WERI-Rb-1 (cell line): Measurements from ENCODE around the gene GPATCH8.
"Not testable (repeated sequence)": the region's sequence is repeated elsewhere in the genome, so short reads cannot be mapped to it uniquely, and the experiment has no call there.

ENCODE experiments used
- DNase-seq: peaks from one replicate; pipeline ENCODE4 v3.0.0-alpha.2; 2020
- H3K27ac ChIP-seq: fragments of 250-450 bp; sonication (Bioruptor Pico); 2 replicates; pipeline ENCODE4 v1.5.1; 2020; ENCODE audit warnings: mild to moderate bottlenecking, moderate library complexity
- H3K27me3 ChIP-seq: fragments of 250-450 bp; sonication (Bioruptor Pico); 2 replicates; pipeline ENCODE4 v1.5.1; 2021; ENCODE audit warnings: mild to moderate bottlenecking, low read depth, moderate library complexity; ENCODE audit not compliant: insufficient read depth, severe bottlenecking
- H3K36me3 ChIP-seq: fragments of 250-450 bp; sonication (Bioruptor Pico); 2 replicates; pipeline ENCODE4 v1.5.1; 2020; ENCODE audit warnings: mild to moderate bottlenecking, moderate library complexity
- H3K4me3 ChIP-seq: 2 replicates; pipeline ENCODE4 v1.5.1; 2011; ENCODE audit warnings: low read depth, mild to moderate bottlenecking, control low read depth, low read length
- H3K9me3 ChIP-seq: fragments of 250-450 bp; sonication (Bioruptor Pico); 2 replicates; pipeline ENCODE4 v1.5.1; 2021; ENCODE audit warnings: mild to moderate bottlenecking, moderate library complexity; ENCODE audit not compliant: severe bottlenecking
- TF ChIP-seq, protein P1 (sequence below): IDR thresholded peaks from 2 replicates; pipeline ENCODE4 v1.5.1; 2011; ENCODE audit warnings: low read depth, mild to moderate bottlenecking, control low read depth, inconsistent platforms, low read length

The GPATCH8 gene

DNA sequence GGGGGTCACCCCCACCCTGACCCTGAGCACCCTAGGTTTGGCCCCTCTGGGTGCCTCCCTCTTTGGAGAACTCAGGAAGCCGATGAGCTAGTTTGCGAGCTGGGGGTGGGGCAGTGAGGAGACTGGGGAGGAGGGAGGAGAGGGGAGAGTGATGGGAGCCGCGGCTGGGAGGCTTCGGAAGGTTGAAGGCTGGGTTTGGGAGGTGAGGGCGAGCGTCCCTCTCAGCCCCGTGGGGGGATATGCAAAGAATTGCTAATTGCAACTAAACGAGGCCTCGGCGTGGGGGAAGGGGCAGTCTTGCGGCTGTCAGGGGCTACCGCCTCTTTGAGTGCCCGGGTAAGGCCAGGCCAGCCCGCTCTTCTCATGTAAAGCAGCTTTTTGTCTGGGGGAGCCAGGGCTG, 36.5 kb upstream of the GPATCH8 start:
- DNase-seq: no peak
- Histone ChIP-seq H3K9me3 (no peaks in the 10 kb centered on the region), H3K36me3 (no peaks in the 10 kb centered on the region), H3K27me3 (no peaks in the 10 kb centered on the region), H3K27ac (no peak overlapping the region), H3K4me3 (no peak overlapping the region)
- TF ChIP-seq, protein P1, sequence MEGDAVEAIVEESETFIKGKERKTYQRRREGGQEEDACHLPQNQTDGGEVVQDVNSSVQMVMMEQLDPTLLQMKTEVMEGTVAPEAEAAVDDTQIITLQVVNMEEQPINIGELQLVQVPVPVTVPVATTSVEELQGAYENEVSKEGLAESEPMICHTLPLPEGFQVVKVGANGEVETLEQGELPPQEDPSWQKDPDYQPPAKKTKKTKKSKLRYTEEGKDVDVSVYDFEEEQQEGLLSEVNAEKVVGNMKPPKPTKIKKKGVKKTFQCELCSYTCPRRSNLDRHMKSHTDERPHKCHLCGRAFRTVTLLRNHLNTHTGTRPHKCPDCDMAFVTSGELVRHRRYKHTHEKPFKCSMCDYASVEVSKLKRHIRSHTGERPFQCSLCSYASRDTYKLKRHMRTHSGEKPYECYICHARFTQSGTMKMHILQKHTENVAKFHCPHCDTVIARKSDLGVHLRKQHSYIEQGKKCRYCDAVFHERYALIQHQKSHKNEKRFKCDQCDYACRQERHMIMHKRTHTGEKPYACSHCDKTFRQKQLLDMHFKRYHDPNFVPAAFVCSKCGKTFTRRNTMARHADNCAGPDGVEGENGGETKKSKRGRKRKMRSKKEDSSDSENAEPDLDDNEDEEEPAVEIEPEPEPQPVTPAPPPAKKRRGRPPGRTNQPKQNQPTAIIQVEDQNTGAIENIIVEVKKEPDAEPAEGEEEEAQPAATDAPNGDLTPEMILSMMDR: no peak

DNA sequence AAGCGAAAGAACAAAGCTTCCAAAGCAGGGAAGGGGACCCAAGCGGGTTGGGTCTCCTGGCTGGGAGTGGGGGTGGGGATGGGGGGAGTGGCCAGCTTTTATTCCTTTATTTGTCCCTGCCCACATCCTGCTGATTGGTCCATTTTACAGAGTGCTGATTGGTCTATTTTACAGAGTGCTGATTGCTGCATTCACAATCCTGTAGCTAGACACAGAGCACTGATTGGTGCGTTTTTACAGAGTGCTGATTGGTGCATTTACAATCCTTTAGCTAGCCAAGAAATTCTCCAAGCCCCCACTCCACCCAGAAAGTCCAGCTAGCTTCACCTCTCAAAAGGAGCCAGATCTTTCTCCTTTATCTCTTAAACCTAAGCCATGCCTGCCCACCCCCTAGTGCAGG, 34.7 kb upstream of the GPATCH8 start:
- not testable (repeated sequence) for DNase-seq, H3K4me3 ChIP-seq, H3K36me3 ChIP-seq, H3K27ac ChIP-seq, H3K27me3 ChIP-seq, H3K9me3 ChIP-seq

DNA sequence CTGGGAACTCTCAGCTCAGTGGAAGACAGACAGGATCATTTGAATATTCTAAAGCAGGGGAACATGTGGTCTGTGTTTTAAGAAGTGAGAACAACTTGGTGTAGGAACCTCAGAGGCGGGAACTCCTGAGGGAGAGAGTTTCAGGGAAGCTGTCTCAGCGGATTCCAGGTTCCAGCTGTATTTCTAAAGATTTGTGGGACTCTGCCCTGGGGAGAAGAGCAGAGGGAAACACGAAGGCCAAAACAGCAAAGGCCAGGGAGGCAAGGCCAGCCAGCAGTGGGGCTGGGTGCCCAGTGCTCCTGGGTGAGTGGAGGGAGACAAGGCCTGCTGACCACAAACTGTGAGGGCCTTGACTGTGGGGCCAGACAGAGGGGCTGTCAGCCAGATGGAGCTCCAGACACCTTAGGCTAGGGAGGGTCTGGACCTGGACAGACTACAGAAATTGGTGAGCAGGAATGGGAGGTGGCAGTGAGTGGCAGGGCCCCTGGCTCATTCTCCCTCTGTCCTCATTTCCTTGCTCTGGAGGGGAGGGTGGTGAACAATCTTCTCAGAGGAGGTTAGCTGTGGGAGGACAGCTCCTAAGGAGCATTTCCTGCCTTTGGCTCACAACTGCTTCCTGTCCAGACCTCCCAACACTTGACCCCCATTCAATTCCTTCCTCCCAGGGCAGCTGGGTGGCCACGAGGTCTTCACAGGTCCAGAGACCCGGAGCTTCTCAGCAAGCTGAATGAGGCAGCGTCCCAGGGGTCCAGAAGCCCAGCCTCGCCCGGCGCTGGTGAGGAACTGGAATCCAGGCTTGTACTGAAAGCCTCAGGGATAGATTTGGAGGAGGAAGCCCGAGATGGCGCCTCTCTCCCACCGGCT, 33.1 kb upstream of the GPATCH8 start:
- H3K27ac ChIP-seq: no peak overlapping the region
- H3K27me3 ChIP-seq: no peaks in the 10 kb centered on the region
- H3K36me3 ChIP-seq: no peaks in the 10 kb centered on the region
- H3K9me3 ChIP-seq: no peaks in the 10 kb centered on the region
- TF ChIP-seq, protein P1: no peak
- no peak overlapping the region for H3K4me3 ChIP-seq
- no peak for DNase-seq

GRCh38 chr17:44533533-44534246, 30.5 kb upstream of the GPATCH8 start:
- TF ChIP-seq, protein P1: peak; percentile 99
- Histone ChIP-seq H3K27ac (peak overlapping the region; percentile 22; the same call in 1 of the 2 replicates), H3K36me3 (no peaks in the 10 kb centered on the region), H3K4me3 (no peak overlapping the region), H3K9me3 (no peaks in the 10 kb centered on the region), H3K27me3 (no peaks in the 10 kb centered on the region)
- peak; percentile 97 for DNase-seq

DNA sequence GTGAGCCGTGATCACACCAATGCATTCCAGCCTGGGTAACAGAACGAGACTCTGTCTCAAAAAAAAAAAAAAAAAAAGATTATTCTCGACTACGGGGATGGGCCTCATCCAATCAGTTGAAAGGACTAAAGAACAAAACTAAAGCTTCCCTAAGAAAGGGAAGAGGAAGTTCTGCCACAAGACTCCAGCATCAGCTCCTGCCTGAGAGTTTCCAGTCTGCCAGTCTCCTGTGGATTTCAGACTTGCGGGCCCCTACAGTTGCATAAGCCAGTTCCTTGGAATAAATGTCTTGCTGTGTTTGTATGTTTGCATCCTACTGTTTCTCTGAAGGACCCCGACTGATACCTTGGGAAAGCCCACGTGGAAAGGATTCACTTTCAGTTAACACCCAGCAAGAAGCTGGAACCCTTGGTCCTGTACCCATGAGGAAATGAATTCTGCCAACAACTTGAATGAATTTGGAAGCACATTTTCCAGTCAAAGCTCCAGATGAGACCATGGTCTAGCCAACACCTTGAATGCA, 27.8 kb upstream of the GPATCH8 start:
- no peak for DNase-seq
- Histone ChIP-seq H3K27me3 (no peaks in the 10 kb centered on the region), H3K4me3 (no peak overlapping the region), H3K27ac (no peak overlapping the region), H3K36me3 (no peaks in the 10 kb centered on the region), H3K9me3 (peaks cover 13% of the 10 kb centered on the region)
- TF ChIP-seq, protein P1: no peak

- H3K36me3 ChIP-seq: no peaks in the 10 kb centered on the region
- DNase-seq: no peak
- no peaks in the 10 kb centered on the region for H3K27me3 ChIP-seq
- H3K9me3 ChIP-seq: peaks cover 14% of the 10 kb centered on the region
- no peak overlapping the region for H3K27ac ChIP-seq
- no peak overlapping the region for H3K4me3 ChIP-seq
- TF ChIP-seq, protein P1: no peak
Measured at GRCh38 chr17:44529864-44530263, 26.7 kb upstream of the GPATCH8 start.
